Small intestine (tissue), 7 donors: Measurements from ENCODE around the gene ZFP69. TPM values are rescaled to one million over a fixed set of nuclear protein-coding genes. Genes with fewer than 3 reads are reported as not detected.
"Not testable (repeated sequence)": the region's sequence is repeated elsewhere in the genome, so short reads cannot be mapped to it uniquely, and the experiment has no call there.

Source experiments
- DNase-seq, 2 donors: peaks; one replicate each; pipeline versions ENCODE4 v3.0.0 to v3.0.0-alpha.2; 2013
- FAIRE-seq: peaks from 2 replicates; lab custom pipeline; 2012; peaks lifted over from hg19 to GRCh38; lab: Jason Lieb, UNC
- H3K27ac ChIP-seq, 3 donors: one replicate each; pipeline ENCODE4 v1.5.1; 2013; ENCODE audit warnings: low read length in 2 of 3, mild to moderate bottlenecking in 2 of 3, control low read depth in 1 of 3, inconsistent platforms in 1 of 3, low read depth in 1 of 3, moderate library complexity in 1 of 3
- H3K27me3 ChIP-seq, 3 donors: one replicate each; pipeline ENCODE4 v1.6.1; 2013; ENCODE audit warnings: low read length in 3 of 3, inconsistent platforms in 1 of 3; ENCODE audit not compliant: control insufficient read depth in 3 of 3, insufficient read depth in 3 of 3
- H3K36me3 ChIP-seq, 3 donors: one replicate each; pipeline ENCODE4 v1.6.1; 2013; ENCODE audit warnings: low read length in 3 of 3, inconsistent platforms in 1 of 3, low read depth in 1 of 3, mild to moderate bottlenecking in 1 of 3, moderate library complexity in 1 of 3; ENCODE audit not compliant: control insufficient read depth in 3 of 3, insufficient read depth in 2 of 3
- H3K4me1 ChIP-seq, 3 donors: one replicate each; pipeline ENCODE4 v1.6.1; 2013; ENCODE audit warnings: low read length in 2 of 3, inconsistent platforms in 1 of 3, low read depth in 1 of 3, mild to moderate bottlenecking in 1 of 3, moderate library complexity in 1 of 3; ENCODE audit not compliant: control insufficient read depth in 3 of 3, insufficient read depth in 2 of 3
- H3K4me3 ChIP-seq, 3 donors: one replicate each; pipeline ENCODE4 v1.5.1; 2013; ENCODE audit warnings: low read length in 3 of 3, control low read depth in 1 of 3, inconsistent platforms in 1 of 3, low read depth in 1 of 3, mild to moderate bottlenecking in 1 of 3, moderate library complexity in 1 of 3
- H3K9me3 ChIP-seq, 2 donors: one replicate each; pipeline ENCODE4 v1.6.1; 2013; ENCODE audit warnings: low read depth in 1 of 2, low read length in 1 of 2; ENCODE audit not compliant: control insufficient read depth in 2 of 2, insufficient read depth in 1 of 2
- WGBS, 3 donors: extraction: QIAGEN DNeasy Blood & Tissue Kit; methylation state at CpG; one replicate each; pipeline ENCODE4 v1.1.7; 2013; 5-methylcytosine and 5-hydroxymethylcytosine counted together
- polyA plus RNA-seq, 4 donors: library from polyadenylated mRNA; stranded (reverse) in 3 of 4; unstranded in 1 of 4; fragments of 200-250 nt in 3 of 4; fragments of 120-200 nt in 1 of 4; gene quantifications; one replicate each; pipeline versions ENCODE4 v1.2.1 to v1.2.3, GENCODE V29; 2013
- donor health status: healthy with polysubstance abuse.
- donor health status: control.
- donor health status: control.
- donor health status: Bipolar disorder and iron deficiency.
- donor health status: healthy.

ZFP69 gene
- polyA plus RNA-seq, 4 donors: 0.81 to 3.8 (median 2.0) TPM

DNA sequence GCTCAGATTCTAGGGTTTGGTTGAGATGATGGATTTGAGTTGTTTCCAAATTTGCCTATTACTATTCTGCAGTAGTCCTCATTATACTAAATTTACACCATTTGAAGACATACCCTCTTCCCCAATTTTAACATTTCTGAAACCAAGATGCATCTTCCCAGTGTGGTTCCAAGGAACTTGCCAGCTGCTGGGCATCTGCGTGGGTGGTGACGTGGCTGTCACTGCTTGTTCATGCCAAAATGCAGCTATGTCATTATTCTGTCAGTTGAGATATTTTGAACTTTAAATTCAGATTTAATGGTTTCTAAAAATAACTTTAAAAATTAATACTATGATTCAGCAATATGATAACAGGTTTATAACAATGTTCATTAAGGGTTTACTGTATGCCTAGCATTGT is 1.2 kb downstream of the ZFP69 start:
- Histone ChIP-seq H3K9me3 (peaks cover 0 to 11% of the 10 kb centered on the region in 2 donors), H3K27ac (no peak overlapping the region), H3K27me3 (no peaks in the 10 kb centered on the region), H3K4me3 (peak overlapping the region in 1 of 3 donors; percentile 85), H3K4me1 (peaks cover 0 to 2% (median 0%) of the 10 kb centered on the region in 3 donors), H3K36me3 (peaks cover 0 to 3% (median 2%) of the 10 kb centered on the region in 3 donors)
- FAIRE-seq (no peak), DNase-seq (no peak)
- 55 to 84% (median 66%) methylated on average over 2 of the region's 2 CpGs for WGBS, 3 donors

DNA sequence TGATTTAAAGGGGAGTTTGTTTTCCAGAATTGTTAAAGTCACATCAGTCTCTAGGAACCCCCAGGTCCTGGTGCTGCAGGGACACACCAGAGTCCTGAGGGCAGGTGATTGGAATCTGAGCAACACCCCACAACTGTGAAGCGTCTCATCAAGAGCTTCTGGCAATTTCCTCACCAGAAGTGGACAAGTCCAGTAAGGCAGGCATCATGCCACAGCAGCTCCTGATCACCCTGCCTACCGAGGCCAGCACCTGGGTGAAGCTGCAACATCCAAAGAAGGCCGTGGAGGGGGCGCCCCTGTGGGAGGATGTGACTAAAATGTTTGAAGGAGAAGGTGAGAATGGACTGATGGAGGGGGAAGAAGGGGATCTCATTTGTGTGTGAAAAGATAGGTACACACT is 2.1 kb downstream of the ZFP69 start:
- FAIRE-seq (no peak), DNase-seq (no peak)
- Histone ChIP-seq H3K27me3 (no peaks in the 10 kb centered on the region), H3K4me1 (peaks cover 0 to 2% (median 0%) of the 10 kb centered on the region in 3 donors), H3K9me3 (peaks cover 0 to 14% of the 10 kb centered on the region in 2 donors), H3K36me3 (peaks cover 0 to 10% (median 2%) of the 10 kb centered on the region in 3 donors), H3K4me3 (no peak overlapping the region), H3K27ac (no peak overlapping the region)
- WGBS, 3 donors: 90 to 91% (median 90%) methylated on average over 4 of the region's 4 CpGs

- peaks cover 3 to 14% (median 5%) of the 10 kb centered on the region in 3 donors for H3K36me3 ChIP-seq
- WGBS, 3 donors: 94 to 99% (median 95%) methylated on average over 4 of the region's 4 CpGs
- peak in 1 of 2 donors; percentile 18 for DNase-seq
- H3K4me1 ChIP-seq: no peaks in the 10 kb centered on the region
- H3K4me3 ChIP-seq: no peak overlapping the region
- no peaks in the 10 kb centered on the region for H3K27me3 ChIP-seq
- H3K9me3 ChIP-seq: peaks cover 5 to 45% of the 10 kb centered on the region in 2 donors
- no peak overlapping the region for H3K27ac ChIP-seq
- no peak for FAIRE-seq
Measured at GRCh38 chr1:40495315-40495903, 18.3 kb downstream of the ZFP69 start.

DNA sequence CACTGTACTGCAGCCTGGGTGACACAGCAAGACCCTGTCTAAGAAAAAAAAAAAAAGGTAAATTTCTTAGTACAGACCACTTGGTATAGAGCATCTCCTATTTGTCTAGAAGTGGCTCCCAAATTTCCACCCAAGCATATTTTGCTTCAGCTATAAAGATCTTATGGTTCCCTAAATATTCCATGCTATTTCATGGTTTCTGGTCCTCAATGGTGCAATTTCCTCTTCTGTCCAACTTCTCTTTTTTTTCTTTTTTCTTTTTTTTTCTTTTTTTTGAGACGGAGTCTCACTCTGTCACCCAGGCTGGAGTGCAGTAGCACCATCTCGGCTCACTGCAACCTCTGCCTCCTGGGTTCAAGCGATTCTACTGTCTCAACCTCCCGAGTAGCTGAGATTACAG is 25.6 kb downstream of the ZFP69 start:
- not testable (repeated sequence) for H3K4me1 ChIP-seq, H3K36me3 ChIP-seq, H3K27ac ChIP-seq, DNase-seq, H3K27me3 ChIP-seq, FAIRE-seq, H3K4me3 ChIP-seq
- peaks cover 4 to 66% of the 10 kb centered on the region in 2 donors for H3K9me3 ChIP-seq
- WGBS, 3 donors: 94 to 97% (median 96%) methylated on average over 4 of the region's 4 CpGs

DNA sequence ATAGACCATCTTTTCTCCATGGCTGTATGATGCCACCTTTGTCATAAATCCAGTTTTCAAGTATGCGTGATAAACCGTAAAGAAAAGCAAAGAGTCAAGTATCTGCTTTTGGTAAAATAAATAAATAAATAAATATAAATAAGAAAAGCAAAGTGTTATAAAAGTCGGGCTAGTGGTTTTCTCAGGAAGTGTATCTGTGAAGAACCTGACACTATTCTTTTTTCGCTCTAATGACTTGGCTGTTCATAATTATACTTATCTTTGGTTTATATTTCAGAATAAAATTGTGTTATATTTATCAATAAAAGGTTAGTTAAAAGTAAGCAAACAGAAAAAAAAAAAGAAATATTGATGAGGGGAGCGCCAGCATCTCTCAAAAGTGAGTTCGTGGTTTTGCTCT is 30.9 kb downstream of the ZFP69 start:
- WGBS, 3 donors: 63 to 70% (median 65%) methylated on average over 6 of the region's 6 CpGs
- FAIRE-seq (no peak), DNase-seq (no peak)
- H3K27ac ChIP-seq: peak overlapping the region in 2 of 3 donors; percentile 73 to 74
- no peaks in the 10 kb centered on the region for H3K36me3 ChIP-seq
- H3K4me3 ChIP-seq: peak overlapping the region; percentile 20 to 97 (median 80)
- no peaks in the 10 kb centered on the region for H3K27me3 ChIP-seq
- peaks cover 2 to 35% of the 10 kb centered on the region in 2 donors for H3K9me3 ChIP-seq
- H3K4me1 ChIP-seq: no peaks in the 10 kb centered on the region

- H3K27ac ChIP-seq: peak within 1 kb of the TSS; percentile 73 to 75 (median 74)
- peak; percentile 77 to 85 for DNase-seq
- WGBS, 3 donors: 1% methylated on average over 68 to 76 of the region's 76 CpGs
- H3K4me1 ChIP-seq: no peaks in the 10 kb centered on the region
- no peak for FAIRE-seq
- H3K9me3 ChIP-seq: peaks cover 1 to 30% of the 10 kb centered on the region in 2 donors
- no peaks in the 10 kb centered on the region for H3K36me3 ChIP-seq
- H3K4me3 ChIP-seq: peak within 1 kb of the TSS; percentile 73 to 97 (median 80)
- H3K27me3 ChIP-seq: no peaks in the 10 kb centered on the region
Measured at GRCh38 chr1:40508375-40509341, 31.6 kb downstream of the ZFP69 start, which contains the start of gene EXO5. EXO5 (plus strand) TSS chr1:40508767; CDS start chr1:40514545, 5,778 bp downstream.

DNA sequence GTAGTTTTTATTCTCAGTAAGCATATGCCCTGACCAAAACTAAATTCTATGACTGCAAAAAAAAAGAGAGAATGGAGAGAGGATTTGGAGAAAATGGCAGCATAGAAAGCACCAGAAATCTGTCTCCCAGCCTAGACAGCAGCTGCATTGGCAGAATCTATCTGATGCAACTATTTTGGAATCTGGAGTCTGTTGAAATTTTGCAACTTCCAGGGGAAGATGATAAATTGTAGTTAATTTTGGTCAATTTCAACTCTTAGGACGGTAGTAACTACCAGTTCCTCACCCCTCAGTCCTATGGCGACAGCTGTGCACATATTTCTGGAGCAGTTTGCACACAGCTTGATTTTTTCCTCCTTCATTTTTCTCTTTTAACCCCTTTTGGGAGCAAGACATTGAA is 42.4 kb downstream of the ZFP69 start:
- Histone ChIP-seq H3K27me3 (no peaks in the 10 kb centered on the region), H3K4me1 (no peaks in the 10 kb centered on the region), H3K4me3 (no peak overlapping the region), H3K27ac (no peak overlapping the region), H3K9me3 (peaks cover 0 to 75% of the 10 kb centered on the region in 2 donors), H3K36me3 (peaks cover 0 to 11% (median 6%) of the 10 kb centered on the region in 3 donors)
- 75 to 92% (median 81%) methylated on average over 2 of the region's 2 CpGs for WGBS, 3 donors
- DNase-seq (no peak), FAIRE-seq (no peak)

DNA sequence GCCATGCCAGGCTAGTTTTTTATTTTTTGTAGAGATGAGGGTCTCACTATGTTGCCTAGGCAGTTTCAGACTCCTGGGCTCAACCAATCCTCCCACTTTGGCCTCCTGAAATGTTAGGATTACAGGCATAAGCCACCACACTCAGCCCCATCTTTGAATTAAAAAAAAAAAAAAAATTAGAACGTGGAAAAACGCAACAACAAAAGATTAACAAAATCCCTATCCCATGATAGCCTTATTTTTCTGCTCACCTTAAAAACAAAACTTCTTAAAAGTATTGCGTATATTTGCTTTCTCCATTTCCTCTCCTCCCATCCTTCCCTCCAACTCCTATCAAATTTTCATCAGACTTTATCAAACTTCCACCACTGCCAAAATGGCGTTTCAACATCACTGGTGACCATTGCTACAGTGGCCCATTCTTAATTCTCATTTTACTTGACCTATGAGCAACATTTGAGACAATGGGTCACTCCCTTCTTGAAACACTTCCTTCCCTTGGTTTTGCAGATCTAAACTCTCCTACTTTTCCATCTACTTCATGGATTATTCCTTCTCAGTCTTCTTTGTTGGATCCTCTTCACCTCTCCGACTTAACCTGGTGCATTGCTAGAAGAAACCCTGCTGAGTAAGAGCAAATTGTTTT is 53.8 kb downstream of the ZFP69 start:
- peak overlapping the region; percentile 41 to 80 (median 70) for H3K4me3 ChIP-seq
- DNase-seq: no peak
- H3K9me3 ChIP-seq: peaks cover 0 to 3% of the 10 kb centered on the region in 2 donors
- H3K4me1 ChIP-seq: no peaks in the 10 kb centered on the region
- H3K27ac ChIP-seq: peak overlapping the region; percentile 39 to 83 (median 74)
- H3K36me3 ChIP-seq: no peaks in the 10 kb centered on the region
- 25 to 35% (median 31%) methylated on average over 5 of the region's 5 CpGs for WGBS, 3 donors
- no peak for FAIRE-seq
- no peaks in the 10 kb centered on the region for H3K27me3 ChIP-seq
